ENCODE data around the gene SQOR.
A peak's percentile ranks its signal among the peaks of the same experiment; 100 is the strongest.

SQOR gene

GRCh38 chr15:45664451-45664850 is 29.6 kb downstream of the SQOR start:
- H3K9me3 Mint-ChIP-seq = no peaks in the 10 kb centered on the region
- H3K27ac Mint-ChIP-seq = peak overlapping the region; percentile 76
- H3K36me3 Mint-ChIP-seq (ENCODE audit: low read depth) = peaks cover 57% of the 10 kb centered on the region
- H3K4me3 Mint-ChIP-seq = no peak overlapping the region
- H3K27me3 Mint-ChIP-seq = no peaks in the 10 kb centered on the region
- peaks cover 15% of the 10 kb centered on the region for H3K4me1 Mint-ChIP-seq (ENCODE audit: low read depth)

- peaks cover 64% of the 10 kb centered on the region for H3K36me3 Mint-ChIP-seq (ENCODE audit: low read depth)
Measured at GRCh38 chr15:45665261-45665660, 30.4 kb downstream of the SQOR start.

GRCh38 chr15:45666119-45666875 is 31.5 kb downstream of the SQOR start:
- Mint-ChIP-seq H3K27me3 (no peaks in the 10 kb centered on the region), H3K9me3 (no peaks in the 10 kb centered on the region), H3K36me3 (ENCODE audit: low read depth) (peaks cover 67% of the 10 kb centered on the region), H3K4me1 (ENCODE audit: low read depth) (peaks cover 15% of the 10 kb centered on the region), H3K4me3 (no peak overlapping the region), H3K27ac (no peak overlapping the region)

More at GRCh38 chr15:45665261-45665660, 30.4 kb downstream of the SQOR start:
- Mint-ChIP-seq H3K4me3 (no peak overlapping the region), H3K9me3 (no peaks in the 10 kb centered on the region), H3K4me1 (ENCODE audit: low read depth) (peaks cover 15% of the 10 kb centered on the region), H3K27ac (no peak overlapping the region), H3K27me3 (no peaks in the 10 kb centered on the region)

- peaks cover 63% of the 10 kb centered on the region for H3K36me3 Mint-ChIP-seq (ENCODE audit: low read depth)
- H3K27me3 Mint-ChIP-seq = no peaks in the 10 kb centered on the region
- no peaks in the 10 kb centered on the region for H3K9me3 Mint-ChIP-seq
- H3K4me1 Mint-ChIP-seq (ENCODE audit: low read depth) = peaks cover 15% of the 10 kb centered on the region
- H3K27ac Mint-ChIP-seq = no peak overlapping the region
- H3K4me3 Mint-ChIP-seq = no peak overlapping the region
Measured at GRCh38 chr15:45667002-45667401, 32.2 kb downstream of the SQOR start.

- no peak overlapping the region for H3K27ac Mint-ChIP-seq
- no peak overlapping the region for H3K4me3 Mint-ChIP-seq
- peaks cover 52% of the 10 kb centered on the region for H3K36me3 Mint-ChIP-seq (ENCODE audit: low read depth)
- H3K9me3 Mint-ChIP-seq = no peaks in the 10 kb centered on the region
- H3K27me3 Mint-ChIP-seq = no peaks in the 10 kb centered on the region
- peaks cover 15% of the 10 kb centered on the region for H3K4me1 Mint-ChIP-seq (ENCODE audit: low read depth)
Measured at GRCh38 chr15:45668386-45668785, 33.6 kb downstream of the SQOR start.

GRCh38 chr15:45669422-45669821 is 34.6 kb downstream of the SQOR start:
- Mint-ChIP-seq H3K4me3 (no peak overlapping the region), H3K27ac (no peak overlapping the region), H3K36me3 (ENCODE audit: low read depth) (peaks cover 45% of the 10 kb centered on the region), H3K9me3 (no peaks in the 10 kb centered on the region), H3K27me3 (no peaks in the 10 kb centered on the region), H3K4me1 (ENCODE audit: low read depth) (peaks cover 9% of the 10 kb centered on the region)

GRCh38 chr15:45670091-45670490 is 35.3 kb downstream of the SQOR start:
- no peaks in the 10 kb centered on the region for H3K27me3 Mint-ChIP-seq
- peaks cover 45% of the 10 kb centered on the region for H3K36me3 Mint-ChIP-seq (ENCODE audit: low read depth)
- H3K4me3 Mint-ChIP-seq = no peak overlapping the region
- H3K9me3 Mint-ChIP-seq = no peaks in the 10 kb centered on the region
- peaks cover 2% of the 10 kb centered on the region for H3K4me1 Mint-ChIP-seq (ENCODE audit: low read depth)
- H3K27ac Mint-ChIP-seq = no peak overlapping the region

GRCh38 chr15:45670511-45670910 is 35.7 kb downstream of the SQOR start:
- no peaks in the 10 kb centered on the region for H3K27me3 Mint-ChIP-seq
- H3K4me3 Mint-ChIP-seq = no peak overlapping the region
- H3K36me3 Mint-ChIP-seq (ENCODE audit: low read depth) = peaks cover 43% of the 10 kb centered on the region
- no peaks in the 10 kb centered on the region for H3K4me1 Mint-ChIP-seq (ENCODE audit: low read depth)
- no peaks in the 10 kb centered on the region for H3K9me3 Mint-ChIP-seq
- H3K27ac Mint-ChIP-seq = no peak overlapping the region

GRCh38 chr15:45674677-45675076 is 39.8 kb downstream of the SQOR start:
- Mint-ChIP-seq H3K27me3 (no peaks in the 10 kb centered on the region), H3K9me3 (no peaks in the 10 kb centered on the region), H3K27ac (no peak overlapping the region), H3K36me3 (ENCODE audit: low read depth) (peaks cover 45% of the 10 kb centered on the region), H3K4me1 (ENCODE audit: low read depth) (peaks cover 3% of the 10 kb centered on the region), H3K4me3 (no peak overlapping the region)

GRCh38 chr15:45677797-45678196 is 43.0 kb downstream of the SQOR start:
- peaks cover 44% of the 10 kb centered on the region for H3K36me3 Mint-ChIP-seq (ENCODE audit: low read depth)
- H3K4me1 Mint-ChIP-seq (ENCODE audit: low read depth) = peaks cover 3% of the 10 kb centered on the region
- H3K27me3 Mint-ChIP-seq = no peaks in the 10 kb centered on the region
- H3K4me3 Mint-ChIP-seq = no peak overlapping the region
- H3K27ac Mint-ChIP-seq = no peak overlapping the region
- H3K9me3 Mint-ChIP-seq = no peaks in the 10 kb centered on the region

GRCh38 chr15:45678459-45679178 is 43.8 kb downstream of the SQOR start:
- peaks cover 49% of the 10 kb centered on the region for H3K36me3 Mint-ChIP-seq (ENCODE audit: low read depth)
- H3K27me3 Mint-ChIP-seq = no peaks in the 10 kb centered on the region
- peaks cover 3% of the 10 kb centered on the region for H3K4me1 Mint-ChIP-seq (ENCODE audit: low read depth)
- H3K27ac Mint-ChIP-seq = no peak overlapping the region
- no peaks in the 10 kb centered on the region for H3K9me3 Mint-ChIP-seq
- H3K4me3 Mint-ChIP-seq = no peak overlapping the region

GRCh38 chr15:45684533-45684932 is 49.7 kb downstream of the SQOR start:
- no peak overlapping the region for H3K27ac Mint-ChIP-seq
- no peaks in the 10 kb centered on the region for H3K9me3 Mint-ChIP-seq
- H3K27me3 Mint-ChIP-seq = no peaks in the 10 kb centered on the region
- H3K4me1 Mint-ChIP-seq (ENCODE audit: low read depth) = no peaks in the 10 kb centered on the region
- no peak overlapping the region for H3K4me3 Mint-ChIP-seq
- H3K36me3 Mint-ChIP-seq (ENCODE audit: low read depth) = peaks cover 56% of the 10 kb centered on the region

- H3K27me3 Mint-ChIP-seq = no peaks in the 10 kb centered on the region
- H3K9me3 Mint-ChIP-seq = no peaks in the 10 kb centered on the region
- H3K36me3 Mint-ChIP-seq (ENCODE audit: low read depth) = peaks cover 54% of the 10 kb centered on the region
- H3K4me3 Mint-ChIP-seq = no peak overlapping the region
- no peak overlapping the region for H3K27ac Mint-ChIP-seq
- no peaks in the 10 kb centered on the region for H3K4me1 Mint-ChIP-seq (ENCODE audit: low read depth)
Measured at GRCh38 chr15:45689616-45690015, 54.8 kb downstream of the SQOR start.

GRCh38 chr15:45690581-45691260 is 55.9 kb downstream of the SQOR start:
- no peak overlapping the region for H3K27ac Mint-ChIP-seq
- no peaks in the 10 kb centered on the region for H3K27me3 Mint-ChIP-seq
- H3K36me3 Mint-ChIP-seq (ENCODE audit: low read depth) = peaks cover 47% of the 10 kb centered on the region
- H3K4me3 Mint-ChIP-seq = no peak overlapping the region
- H3K4me1 Mint-ChIP-seq (ENCODE audit: low read depth) = no peaks in the 10 kb centered on the region
- no peaks in the 10 kb centered on the region for H3K9me3 Mint-ChIP-seq

- Mint-ChIP-seq H3K27me3 (peaks cover 3% of the 10 kb centered on the region), H3K27ac (no peak overlapping the region), H3K36me3 (ENCODE audit: low read depth) (no peaks in the 10 kb centered on the region), H3K4me3 (no peak overlapping the region), H3K4me1 (ENCODE audit: low read depth) (peaks cover 16% of the 10 kb centered on the region), H3K9me3 (no peaks in the 10 kb centered on the region)
Measured at GRCh38 chr15:45701108-45701507, 66.3 kb downstream of the SQOR start.
